ENCODE data around the gene WNT5B. TPM values are rescaled to one million over a fixed set of nuclear protein-coding genes. Genes with fewer than 3 reads are reported as not detected.
A peak's percentile ranks its signal among the peaks of the same experiment; 100 is the strongest.

Gene WNT5B
- total RNA-seq, 2 donors from 2014 or later, result 0.71 to 6.1 TPM

- H3K4me1 ChIP-seq (ENCODE audit: control insufficient read depth, insufficient read depth, low read length), result no peaks in the 10 kb centered on the region
- Mint-ChIP-seq H3K4me1 (peaks cover 11% of the 10 kb centered on the region), H3K36me3 (ENCODE audit: low read depth) (no peaks in the 10 kb centered on the region), H3K4me3 (no peak overlapping the region), H3K27me3 (ENCODE audit: insufficient read depth) (peaks cover 51% of the 10 kb centered on the region), H3K9me3 (no peaks in the 10 kb centered on the region), H3K27ac (no peak overlapping the region)
- no peaks in the 10 kb centered on the region for H3K36me3 ChIP-seq (ENCODE audit: control insufficient read depth, insufficient read depth, low read length)
- no peaks in the 10 kb centered on the region for H3K9me3 ChIP-seq (ENCODE audit: control insufficient read depth, low read length)
- H3K9ac ChIP-seq (ENCODE audit: extremely low read depth, low read length, poor library complexity, severe bottlenecking), result no peak overlapping the region
- peaks cover 14% of the 10 kb centered on the region for H3K27me3 ChIP-seq (ENCODE audit: control insufficient read depth, insufficient read depth, low read length, poor library complexity, severe bottlenecking)
- no peak for DNase-seq
- TF ChIP-seq, protein P1, sequence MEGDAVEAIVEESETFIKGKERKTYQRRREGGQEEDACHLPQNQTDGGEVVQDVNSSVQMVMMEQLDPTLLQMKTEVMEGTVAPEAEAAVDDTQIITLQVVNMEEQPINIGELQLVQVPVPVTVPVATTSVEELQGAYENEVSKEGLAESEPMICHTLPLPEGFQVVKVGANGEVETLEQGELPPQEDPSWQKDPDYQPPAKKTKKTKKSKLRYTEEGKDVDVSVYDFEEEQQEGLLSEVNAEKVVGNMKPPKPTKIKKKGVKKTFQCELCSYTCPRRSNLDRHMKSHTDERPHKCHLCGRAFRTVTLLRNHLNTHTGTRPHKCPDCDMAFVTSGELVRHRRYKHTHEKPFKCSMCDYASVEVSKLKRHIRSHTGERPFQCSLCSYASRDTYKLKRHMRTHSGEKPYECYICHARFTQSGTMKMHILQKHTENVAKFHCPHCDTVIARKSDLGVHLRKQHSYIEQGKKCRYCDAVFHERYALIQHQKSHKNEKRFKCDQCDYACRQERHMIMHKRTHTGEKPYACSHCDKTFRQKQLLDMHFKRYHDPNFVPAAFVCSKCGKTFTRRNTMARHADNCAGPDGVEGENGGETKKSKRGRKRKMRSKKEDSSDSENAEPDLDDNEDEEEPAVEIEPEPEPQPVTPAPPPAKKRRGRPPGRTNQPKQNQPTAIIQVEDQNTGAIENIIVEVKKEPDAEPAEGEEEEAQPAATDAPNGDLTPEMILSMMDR (conservative IDR thresholded peaks at IDR 0.05), result no peak
- 82 to 83% methylated on average over 2 to 3 of the region's 3 CpGs for WGBS, 2 experiments (ENCODE audit: insufficient coverage in 1 of 2, insufficient read length in 1 of 2)
- H3K27ac ChIP-seq (ENCODE audit: low read depth, low read length), result no peak overlapping the region
- H3K4me3 ChIP-seq (ENCODE audit: low read length), result no peak overlapping the region
Observed at GRCh38 chr12:1604464-1604863, 24.6 kb upstream of the WNT5B start.

GRCh38 chr12:1605129-1606020, 23.7 kb upstream of the WNT5B start:
- H3K9me3 ChIP-seq (ENCODE audit: control insufficient read depth, low read length), result no peaks in the 10 kb centered on the region
- peak overlapping the region; percentile 13 for H3K9ac ChIP-seq (ENCODE audit: extremely low read depth, low read length, poor library complexity, severe bottlenecking)
- peak overlapping the region; percentile 11 for H3K27ac Mint-ChIP-seq
- H3K4me1 ChIP-seq (ENCODE audit: control insufficient read depth, insufficient read depth, low read length), result no peaks in the 10 kb centered on the region
- peak overlapping the region; percentile 53 for H3K4me3 Mint-ChIP-seq
- H3K27me3 Mint-ChIP-seq (ENCODE audit: insufficient read depth), result peaks cover 51% of the 10 kb centered on the region
- peak overlapping the region; percentile 74 for H3K4me3 ChIP-seq (ENCODE audit: low read length)
- DNase-seq, result peak; percentile 87
- H3K27me3 ChIP-seq (ENCODE audit: control insufficient read depth, insufficient read depth, low read length, poor library complexity, severe bottlenecking), result peaks cover 14% of the 10 kb centered on the region
- TF ChIP-seq, protein P1 (conservative IDR thresholded peaks at IDR 0.05), result peak; percentile 99
- H3K9me3 Mint-ChIP-seq, result no peaks in the 10 kb centered on the region
- H3K36me3 Mint-ChIP-seq (ENCODE audit: low read depth), result no peaks in the 10 kb centered on the region
- no peak overlapping the region for H3K27ac ChIP-seq (ENCODE audit: low read depth, low read length)
- peaks cover 11% of the 10 kb centered on the region for H3K4me1 Mint-ChIP-seq
- whole genome bisulfite sequencing, 2 experiments (ENCODE audit: insufficient coverage in 1 of 2, insufficient read length in 1 of 2), result 6 to 8% methylated on average over 8 to 22 of the region's 22 CpGs
- H3K36me3 ChIP-seq (ENCODE audit: control insufficient read depth, insufficient read depth, low read length), result no peaks in the 10 kb centered on the region

DNA sequence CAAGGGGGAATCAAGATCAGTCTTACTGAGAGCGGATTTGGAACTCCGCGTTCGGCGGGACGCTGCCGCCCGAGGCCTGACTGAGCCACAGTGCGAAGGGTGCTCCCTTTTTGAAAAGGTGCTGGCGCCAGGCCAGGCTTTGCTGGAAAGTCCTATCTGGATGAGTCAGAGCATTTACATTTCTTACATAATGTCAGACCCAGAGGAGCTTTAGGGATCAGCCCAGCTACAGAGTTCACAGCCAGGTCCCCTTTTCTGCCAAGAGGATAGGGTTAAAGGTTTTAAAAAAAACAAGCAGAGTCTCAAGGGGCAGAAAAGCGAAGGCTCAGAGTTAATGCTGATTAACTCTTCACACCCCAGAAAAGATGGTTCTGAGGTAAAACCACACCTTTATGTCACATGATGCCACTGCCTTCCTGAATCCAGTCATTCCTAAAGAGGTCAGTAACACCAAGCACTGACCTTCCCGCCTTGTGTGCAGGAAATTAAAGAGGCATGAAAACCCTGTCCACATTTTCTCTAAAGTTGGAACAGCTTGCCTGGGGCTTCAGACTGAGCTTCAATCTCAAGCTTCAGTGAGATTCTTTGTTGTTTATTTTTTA, 22.9 kb upstream of the WNT5B start:
- H3K27me3 Mint-ChIP-seq (ENCODE audit: insufficient read depth), result peaks cover 51% of the 10 kb centered on the region
- H3K4me3 ChIP-seq (ENCODE audit: low read length), result peak overlapping the region; percentile 74
- H3K4me3 Mint-ChIP-seq, result peak overlapping the region; percentile 53
- TF ChIP-seq, protein P1 (conservative IDR thresholded peaks at IDR 0.05), result no peak
- no peaks in the 10 kb centered on the region for H3K9me3 ChIP-seq (ENCODE audit: control insufficient read depth, low read length)
- peaks cover 11% of the 10 kb centered on the region for H3K4me1 Mint-ChIP-seq
- no peaks in the 10 kb centered on the region for H3K36me3 ChIP-seq (ENCODE audit: control insufficient read depth, insufficient read depth, low read length)
- H3K27me3 ChIP-seq (ENCODE audit: control insufficient read depth, insufficient read depth, low read length, poor library complexity, severe bottlenecking), result peaks cover 14% of the 10 kb centered on the region
- no peaks in the 10 kb centered on the region for H3K4me1 ChIP-seq (ENCODE audit: control insufficient read depth, insufficient read depth, low read length)
- DNase-seq, result peak; percentile 91
- peak overlapping the region; percentile 11 for H3K27ac Mint-ChIP-seq
- peak overlapping the region; percentile 13 for H3K9ac ChIP-seq (ENCODE audit: extremely low read depth, low read length, poor library complexity, severe bottlenecking)
- 21 to 75% methylated on average over 2 to 12 of the region's 12 CpGs for WGBS, 2 experiments (ENCODE audit: insufficient coverage in 1 of 2, insufficient read length in 1 of 2)
- no peaks in the 10 kb centered on the region for H3K9me3 Mint-ChIP-seq
- no peak overlapping the region for H3K27ac ChIP-seq (ENCODE audit: low read depth, low read length)
- no peaks in the 10 kb centered on the region for H3K36me3 Mint-ChIP-seq (ENCODE audit: low read depth)
